H1 (cell line): ENCODE results near the gene EFEMP1. TPM values are rescaled to one million over a fixed set of nuclear protein-coding genes. Genes with fewer than 3 reads are reported as not detected.

Experiments used
- CHD7 ChIP-seq: fragments of 300-600 bp; sonication (generic); IDR thresholded peaks from 2 replicates; pipeline ENCODE4 v1.7.1; 2012; ENCODE audit warnings: low read length, moderate library complexity, mild to moderate bottlenecking, inconsistent platforms; ENCODE audit not compliant: insufficient replicate concordance
- NRF1 ChIP-seq: IDR thresholded peaks from 2 replicates; pipeline ENCODE4 v1.6.1; 2011; ENCODE audit warnings: mild to moderate bottlenecking, low read depth, low read length, improper control_type of control experiment
- RFX5 ChIP-seq: IDR thresholded peaks from 2 replicates; pipeline ENCODE4 v1.6.1; 2011; ENCODE audit warnings: low read depth, low read length, improper control_type of control experiment, borderline replicate concordance
- USF2 ChIP-seq: IDR thresholded peaks from 2 replicates; pipeline ENCODE4 v1.6.1; 2011; ENCODE audit warnings: low read length, improper control_type of control experiment
- polyA plus RNA-seq, 7 experiments: library from polyadenylated mRNA; depleted of rRNA in 3 of 7; stranded (reverse) in 5 of 7; unstranded in 2 of 7; fragments of >200 nt in 5 of 7; fragments of 200-250 nt in 2 of 7; gene quantifications; 1 replicate in 5 of 7; 2 replicates in 1 of 7; 4 replicates in 1 of 7; pipeline versions ENCODE4 v1.2.1 to v1.2.3, GENCODE V29; 2011 to 2013; ENCODE audit warnings: missing spikeins in 2 of 7, mixed read lengths in 2 of 7
- total RNA-seq: library from RNA; stranded (reverse); fragmentation: NEBNext Ultra II Directional; extraction: Animal tissue kit (Norgen Biotek cat#: 25700); gene quantifications from 2 replicates; pipeline ENCODE4 v1.2.1, GENCODE V29; 2021
- TF ChIP-seq, protein P1 (sequence below), 3 experiments: IDR thresholded peaks; 1 replicate in 2 of 3; 2 replicates in 1 of 3; pipeline versions ENCODE4 v1.5.1 to v1.6.1; 2011; ENCODE audit warnings: low read length in 3 of 3, mild to moderate bottlenecking in 3 of 3, inconsistent platforms in 2 of 3, low read depth in 1 of 3, moderate library complexity in 1 of 3; ENCODE audit not compliant: insufficient read depth in 1 of 3; ENCODE audit errors: control extremely low read depth in 1 of 3

The EFEMP1 gene
- total and polyA plus RNA-seq, 2 of the 8 experiments (the other 6 are each of a cell fraction or from before 2014, with no cell fraction given): 15.5 to 19.7 TPM

GRCh38 chr2:55923091-55923981 is at the start of gene EFEMP1 (continued):
- TF ChIP-seq CHD7: no peak
- no peak for TF ChIP-seq RFX5
- no peak for TF ChIP-seq NRF1
- TF ChIP-seq, protein P1, sequence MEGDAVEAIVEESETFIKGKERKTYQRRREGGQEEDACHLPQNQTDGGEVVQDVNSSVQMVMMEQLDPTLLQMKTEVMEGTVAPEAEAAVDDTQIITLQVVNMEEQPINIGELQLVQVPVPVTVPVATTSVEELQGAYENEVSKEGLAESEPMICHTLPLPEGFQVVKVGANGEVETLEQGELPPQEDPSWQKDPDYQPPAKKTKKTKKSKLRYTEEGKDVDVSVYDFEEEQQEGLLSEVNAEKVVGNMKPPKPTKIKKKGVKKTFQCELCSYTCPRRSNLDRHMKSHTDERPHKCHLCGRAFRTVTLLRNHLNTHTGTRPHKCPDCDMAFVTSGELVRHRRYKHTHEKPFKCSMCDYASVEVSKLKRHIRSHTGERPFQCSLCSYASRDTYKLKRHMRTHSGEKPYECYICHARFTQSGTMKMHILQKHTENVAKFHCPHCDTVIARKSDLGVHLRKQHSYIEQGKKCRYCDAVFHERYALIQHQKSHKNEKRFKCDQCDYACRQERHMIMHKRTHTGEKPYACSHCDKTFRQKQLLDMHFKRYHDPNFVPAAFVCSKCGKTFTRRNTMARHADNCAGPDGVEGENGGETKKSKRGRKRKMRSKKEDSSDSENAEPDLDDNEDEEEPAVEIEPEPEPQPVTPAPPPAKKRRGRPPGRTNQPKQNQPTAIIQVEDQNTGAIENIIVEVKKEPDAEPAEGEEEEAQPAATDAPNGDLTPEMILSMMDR (IDR thresholded peaks at IDR 0.05; ENCODE audit: control extremely low read depth in 1 of 3, insufficient read depth in 1 of 3, low read depth in 1 of 3, low read length in 3 of 3): no peak
- TF ChIP-seq USF2: no peak
